HEK293 (cell line): ENCODE results near the gene C14orf93.
A peak's percentile ranks its signal among the peaks of the same experiment; 100 is the strongest.

Experiments used
- CTCF ChIA-PET: fragments of 350-600 bp; formaldehyde crosslinking; extraction: SDS; loops from one replicate; lab custom pipeline; 2021; ENCODE audit warnings: antibody characterized with exemption; lab: Yijun Ruan, JAX
- POLR2A ChIA-PET: fragments of 300-600 bp; formaldehyde crosslinking; extraction: SDS; loops from one replicate; lab custom pipeline; 2020; ENCODE audit warnings: antibody characterized with exemption, inconsistent platforms; lab: Yijun Ruan, JAX
- H3K27ac ChIP-seq: fragments of 200-500 bp; sonication (Bioruptor generic); 2 replicates; pipeline ENCODE4 v1.5.1; 2014; ENCODE audit warnings: low read depth, low read length, control low read depth, inconsistent platforms; ENCODE audit errors: extremely low read depth
- H3K36me3 ChIP-seq, 2 experiments: fragments of 200-500 bp in 1 of 2; sonication (Bioruptor generic) in 1 of 2; 1 replicate in 1 of 2; 2 replicates in 1 of 2; pipeline ENCODE4 v1.5.1; 2014 to 2017; ENCODE audit warnings: inconsistent platforms in 2 of 2, low read length in 2 of 2; ENCODE audit not compliant: control insufficient read depth in 2 of 2, insufficient read depth in 1 of 2
- H3K4me1 ChIP-seq: fragments of 200-500 bp; sonication (Bioruptor generic); 2 replicates; pipeline ENCODE4 v1.5.1; 2014; ENCODE audit warnings: mild to moderate bottlenecking, low read length, inconsistent platforms; ENCODE audit not compliant: control insufficient read depth, insufficient read depth
- H3K4me3 ChIP-seq: 2 replicates; pipeline ENCODE4 v1.5.1; 2011; ENCODE audit warnings: low read depth, mild to moderate bottlenecking, control low read depth, low read length, moderate library complexity
- H3K9me3 ChIP-seq: fragments of 200-500 bp; sonication (Bioruptor generic); 2 replicates; pipeline ENCODE4 v1.5.1; 2014; ENCODE audit warnings: low read depth, low read length, inconsistent platforms; ENCODE audit not compliant: control insufficient read depth, insufficient read depth
- GLIS1 ChIP-seq: fragments of 450-650 bp; formaldehyde crosslinking; IDR thresholded peaks from 2 replicates; pipeline ENCODE4 v1.5.1; 2016; ENCODE audit warnings: missing biosample characterization, missing genetic modification characterization
- KLF1 ChIP-seq: fragments of 450-650 bp; formaldehyde crosslinking; IDR thresholded peaks from 2 replicates; pipeline ENCODE4 v1.5.1; 2016; ENCODE audit warnings: missing biosample characterization, missing genetic modification characterization
- WT1 ChIP-seq: fragments of 450-650 bp; formaldehyde crosslinking; IDR thresholded peaks from 2 replicates; pipeline ENCODE4 v1.5.1; 2016; ENCODE audit warnings: missing biosample characterization, missing genetic modification characterization
- ZBTB17 ChIP-seq: fragments of 450-650 bp; formaldehyde crosslinking; IDR thresholded peaks from 2 replicates; pipeline ENCODE4 v1.5.1; 2016; ENCODE audit warnings: missing biosample characterization, missing genetic modification characterization
- ZBTB21 ChIP-seq: fragments of 450-650 bp; formaldehyde crosslinking; IDR thresholded peaks from 2 replicates; pipeline ENCODE4 v1.5.1; 2017; ENCODE audit warnings: missing biosample characterization, missing genetic modification characterization
- ZBTB8A ChIP-seq: fragments of 450-650 bp; formaldehyde crosslinking; IDR thresholded peaks from 2 replicates; pipeline ENCODE4 v1.5.1; 2016; ENCODE audit warnings: missing biosample characterization, missing genetic modification characterization
- ZFHX2 ChIP-seq: fragments of 450-650 bp; formaldehyde crosslinking; conservative IDR thresholded peaks from 2 replicates; pipeline ENCODE4 v1.5.1; 2016; ENCODE audit warnings: missing biosample characterization, missing genetic modification characterization
- ZIC2 ChIP-seq: fragments of 450-650 bp; formaldehyde crosslinking; IDR thresholded peaks from 2 replicates; pipeline ENCODE4 v1.5.1; 2016; ENCODE audit warnings: missing biosample characterization, missing genetic modification characterization
- ZNF140 ChIP-seq: fragments of 450-650 bp; formaldehyde crosslinking; IDR thresholded peaks from 2 replicates; pipeline ENCODE4 v1.5.1; 2016; ENCODE audit warnings: missing biosample characterization, missing genetic modification characterization
- ZNF169 ChIP-seq: fragments of 450-650 bp; formaldehyde crosslinking; IDR thresholded peaks from 2 replicates; pipeline ENCODE4 v1.5.1; 2016; ENCODE audit warnings: missing biosample characterization, missing genetic modification characterization
- ZNF311 ChIP-seq: fragments of 450-650 bp; formaldehyde crosslinking; IDR thresholded peaks from 2 replicates; pipeline ENCODE4 v1.5.1; 2017; ENCODE audit warnings: missing biosample characterization, missing genetic modification characterization, borderline replicate concordance
- ZNF324 ChIP-seq: fragments of 450-650 bp; formaldehyde crosslinking; IDR thresholded peaks from 2 replicates; pipeline ENCODE4 v1.5.1; 2016; ENCODE audit warnings: missing biosample characterization, missing genetic modification characterization
- ZNF366 ChIP-seq: fragments of 450-650 bp; formaldehyde crosslinking; conservative IDR thresholded peaks from 2 replicates; pipeline ENCODE4 v1.5.1; 2016; ENCODE audit warnings: missing biosample characterization, missing genetic modification characterization
- ZNF501 ChIP-seq: fragments of 450-650 bp; formaldehyde crosslinking; IDR thresholded peaks from 2 replicates; pipeline ENCODE4 v1.5.1; 2016; ENCODE audit warnings: missing biosample characterization, missing genetic modification characterization
- ZNF530 ChIP-seq: fragments of 450-650 bp; formaldehyde crosslinking; IDR thresholded peaks from 2 replicates; pipeline ENCODE4 v1.5.1; 2016; ENCODE audit warnings: low read depth, missing biosample characterization, missing genetic modification characterization
- ZNF561 ChIP-seq: fragments of 450-650 bp; IDR thresholded peaks from 2 replicates; pipeline ENCODE4 v1.5.1; 2018; ENCODE audit warnings: missing biosample characterization, missing genetic modification characterization, borderline replicate concordance
- ZNF664 ChIP-seq: fragments of 450-650 bp; formaldehyde crosslinking; IDR thresholded peaks from 2 replicates; pipeline ENCODE4 v1.5.1; 2016; ENCODE audit warnings: missing biosample characterization, missing genetic modification characterization
- ZNF791 ChIP-seq: fragments of 450-650 bp; formaldehyde crosslinking; IDR thresholded peaks from 2 replicates; pipeline ENCODE4 v1.5.1; 2016; ENCODE audit warnings: missing biosample characterization, missing genetic modification characterization
- ZNF830 ChIP-seq: fragments of 450-650 bp; IDR thresholded peaks from 2 replicates; pipeline ENCODE4 v1.5.0; 2018; ENCODE audit warnings: missing biosample characterization, missing genetic modification characterization, low read depth, mild to moderate bottlenecking, moderate library complexity
- ZNF843 ChIP-seq: fragments of 450-650 bp; formaldehyde crosslinking; IDR thresholded peaks from 2 replicates; pipeline ENCODE4 v1.5.1; 2016; ENCODE audit warnings: missing biosample characterization, missing genetic modification characterization
- TF ChIP-seq, protein P1 (sequence below): fragments of 450-650 bp; formaldehyde crosslinking; IDR thresholded peaks from 2 replicates; pipeline ENCODE4; 2016; ENCODE audit warnings: missing biosample characterization, missing genetic modification characterization
- TF ChIP-seq, protein P2 (sequence below): fragments of 450-650 bp; formaldehyde crosslinking; IDR thresholded peaks from 2 replicates; pipeline ENCODE4 v1.5.1; 2016; ENCODE audit warnings: missing biosample characterization, missing genetic modification characterization, borderline replicate concordance
- TF ChIP-seq, protein P3 (sequence below): fragments of 450-650 bp; formaldehyde crosslinking; IDR thresholded peaks from 2 replicates; pipeline ENCODE4 v1.5.1; 2016; ENCODE audit warnings: missing biosample characterization, missing genetic modification characterization

C14orf93 gene

DNA sequence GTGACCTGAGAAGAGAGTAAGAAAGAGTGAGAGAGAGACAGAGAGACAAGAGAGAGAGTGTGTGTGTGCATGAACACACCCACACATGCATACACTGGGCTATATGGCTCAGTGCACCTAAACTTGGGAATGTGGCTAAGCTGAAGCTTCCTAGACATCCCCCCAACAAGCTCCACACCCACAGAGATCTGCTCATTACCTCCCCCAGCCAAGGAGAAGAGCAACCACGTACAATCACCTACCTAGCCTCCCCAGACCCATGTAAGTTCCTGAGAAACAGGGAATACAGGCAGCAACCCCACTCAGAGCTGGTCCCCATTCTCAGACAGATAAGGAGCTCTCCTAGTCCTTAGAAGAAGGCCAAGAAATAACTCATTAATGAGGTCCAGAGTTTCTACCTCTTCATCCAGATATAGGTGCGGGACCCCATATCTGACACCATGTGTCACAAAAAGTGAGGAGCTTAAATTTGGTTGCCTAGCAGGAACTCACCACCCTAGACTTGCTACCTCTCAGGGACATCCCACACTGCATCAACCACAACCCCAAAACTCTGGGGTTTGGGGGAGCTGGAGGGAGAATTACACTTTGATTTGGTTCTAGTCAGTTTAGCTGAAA, 37.5 kb downstream of the C14orf93 start:
- TF ChIP-seq ZFHX2 (tag by site-specific recombination) (peak; percentile 39), ZNF311 (tag by site-specific recombination) (no peak)
- Histone ChIP-seq H3K4me3 (no peak overlapping the region), H3K9me3 (no peaks in the 10 kb centered on the region), H3K36me3 (peaks cover 0 to 37% of the 10 kb centered on the region in 2 experiments; a peak in 2 of 3 replicates), H3K27ac (no peak overlapping the region), H3K4me1 (peaks cover 11% of the 10 kb centered on the region)
- POLR2A ChIA-PET = interaction anchor here (1.1 to 3.6 kb wide), 6 partner anchors 10 to 96 kb away, joined by 3 to 31 read pairs (median 7); partner anchors contain the start of genes AJUBA and HAUS4
- CTCF ChIA-PET = interaction anchor here (0.6 to 7.9 kb wide), 17 partner anchors 11 to 591 kb away, joined by 3 to 227 read pairs (median 11); partner anchors contain the start of genes ACIN1, AJUBA, C14orf119 and CDH24

DNA sequence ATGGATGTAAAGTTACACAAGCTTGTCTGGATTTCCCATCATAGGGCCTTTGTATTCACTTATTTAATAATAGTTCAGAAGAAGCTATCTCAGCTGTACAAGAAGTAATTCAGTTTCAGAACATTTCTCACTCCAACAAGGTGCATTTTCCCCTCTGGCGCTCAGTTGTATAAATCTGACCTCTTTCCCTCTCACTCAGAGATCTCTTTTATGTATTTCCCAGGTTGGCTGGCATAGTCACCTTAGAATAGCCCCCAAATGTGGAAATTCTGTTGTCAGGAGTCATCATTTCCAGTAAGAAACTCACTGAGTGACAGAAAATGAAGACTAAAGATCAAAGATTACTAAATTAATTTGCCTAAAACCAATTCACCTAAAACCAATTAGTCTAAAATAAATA, 38.8 kb downstream of the C14orf93 start:
- Histone ChIP-seq H3K4me3 (no peak overlapping the region), H3K4me1 (peaks cover 5% of the 10 kb centered on the region; the same call in 1 of the 2 replicates), H3K36me3 (peaks cover 0 to 34% of the 10 kb centered on the region in 2 experiments; a peak in 2 of 3 replicates), H3K9me3 (no peaks in the 10 kb centered on the region), H3K27ac (no peak overlapping the region)
- CTCF ChIA-PET = interaction anchor here (0.9 to 7.9 kb wide), 6 partner anchors 14 to 98 kb away, joined by 3 to 227 read pairs (median 15); partner anchors contain the start of gene AJUBA
- POLR2A ChIA-PET = interaction anchor here (1.7 to 3.6 kb wide), 3 partner anchors 11 to 15 kb away, joined by 7 to 31 read pairs (median 9); partner anchors contain the start of genes AJUBA and HAUS4
- TF ChIP-seq ZNF561 (tag by site-specific recombination) = no peak
- TF ChIP-seq GLIS1 = no peak
- TF ChIP-seq ZNF140 (tag by site-specific recombination) = no peak
- TF ChIP-seq ZIC2 (tag by site-specific recombination) = no peak
- no peak for TF ChIP-seq ZBTB21
- TF ChIP-seq ZBTB17 (tag by site-specific recombination) = no peak
- TF ChIP-seq WT1 (tag by site-specific recombination) = no peak
- TF ChIP-seq ZNF664 (tag by site-specific recombination) = no peak
- TF ChIP-seq ZBTB8A (tag by site-specific recombination) = no peak
- TF ChIP-seq, protein P1, sequence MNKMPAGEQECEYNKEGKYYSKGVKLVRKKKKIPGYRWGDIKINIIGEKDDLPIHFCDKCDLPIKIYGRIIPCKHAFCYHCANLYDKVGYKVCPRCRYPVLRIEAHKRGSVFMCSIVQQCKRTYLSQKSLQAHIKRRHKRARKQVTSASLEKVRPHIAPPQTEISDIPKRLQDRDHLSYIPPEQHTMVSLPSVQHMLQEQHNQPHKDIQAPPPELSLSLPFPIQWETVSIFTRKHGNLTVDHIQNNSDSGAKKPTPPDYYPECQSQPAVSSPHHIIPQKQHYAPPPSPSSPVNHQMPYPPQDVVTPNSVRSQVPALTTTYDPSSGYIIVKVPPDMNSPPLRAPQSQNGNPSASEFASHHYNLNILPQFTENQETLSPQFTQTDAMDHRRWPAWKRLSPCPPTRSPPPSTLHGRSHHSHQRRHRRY (tag by site-specific recombination) = no peak
- no peak for TF ChIP-seq ZNF830 (tag by site-specific recombination)
- TF ChIP-seq, all 188 proteins: peak for 0

DNA sequence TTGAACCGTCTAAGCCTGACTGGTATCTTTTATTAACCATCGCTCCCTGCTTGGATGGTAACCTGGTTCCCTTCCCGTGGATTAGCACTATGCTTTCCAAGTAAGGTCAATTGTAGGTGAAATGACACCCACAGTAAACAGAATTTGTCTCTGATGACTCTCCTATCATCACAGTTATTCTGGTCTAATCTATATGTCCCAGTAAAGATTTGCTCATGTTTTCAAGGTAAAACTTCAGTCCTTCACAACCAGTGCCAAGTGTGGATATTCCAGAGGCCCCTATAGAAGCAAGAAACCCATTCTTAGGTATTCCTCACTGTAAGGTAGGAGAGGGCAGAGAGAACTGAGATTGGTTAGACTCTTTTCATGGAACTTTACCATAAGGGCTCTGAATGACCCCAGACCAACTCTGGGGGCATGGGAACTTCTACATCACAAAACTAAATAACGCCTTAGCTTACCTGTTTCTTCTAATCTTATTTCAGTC, 43.1 kb downstream of the C14orf93 start:
- Histone ChIP-seq H3K4me1 (peaks cover 5% of the 10 kb centered on the region; the same call in 1 of the 2 replicates), H3K9me3 (no peaks in the 10 kb centered on the region), H3K36me3 (peaks cover 0 to 1% of the 10 kb centered on the region in 2 experiments; a peak in 1 of 3 replicates), H3K4me3 (no peak overlapping the region), H3K27ac (no peak overlapping the region)
- ChIA-PET POLR2A (interaction anchor here (1.2 to 3.3 kb wide), 3 partner anchors 10 to 15 kb away, joined by 6 to 17 read pairs (median 7); partner anchors contain the start of genes AJUBA and HAUS4), CTCF (interaction anchor here (0.6 to 1.2 kb wide), 2 partner anchors 36 to 143 kb away, joined by 4 to 5 read pairs; no protein-coding TSS in a partner anchor)
- TF ChIP-seq ZNF324 (tag by site-specific recombination) (no peak), WT1 (tag by site-specific recombination) (no peak), ZNF501 (tag by site-specific recombination) (no peak), ZNF791 (tag by site-specific recombination) (no peak), ZNF366 (tag by site-specific recombination) (no peak), ZNF843 (tag by site-specific recombination) (no peak), ZNF169 (tag by site-specific recombination) (no peak), KLF1 (tag by site-specific recombination) (no peak), ZNF530 (tag by site-specific recombination) (no peak)
- TF ChIP-seq, protein P2, sequence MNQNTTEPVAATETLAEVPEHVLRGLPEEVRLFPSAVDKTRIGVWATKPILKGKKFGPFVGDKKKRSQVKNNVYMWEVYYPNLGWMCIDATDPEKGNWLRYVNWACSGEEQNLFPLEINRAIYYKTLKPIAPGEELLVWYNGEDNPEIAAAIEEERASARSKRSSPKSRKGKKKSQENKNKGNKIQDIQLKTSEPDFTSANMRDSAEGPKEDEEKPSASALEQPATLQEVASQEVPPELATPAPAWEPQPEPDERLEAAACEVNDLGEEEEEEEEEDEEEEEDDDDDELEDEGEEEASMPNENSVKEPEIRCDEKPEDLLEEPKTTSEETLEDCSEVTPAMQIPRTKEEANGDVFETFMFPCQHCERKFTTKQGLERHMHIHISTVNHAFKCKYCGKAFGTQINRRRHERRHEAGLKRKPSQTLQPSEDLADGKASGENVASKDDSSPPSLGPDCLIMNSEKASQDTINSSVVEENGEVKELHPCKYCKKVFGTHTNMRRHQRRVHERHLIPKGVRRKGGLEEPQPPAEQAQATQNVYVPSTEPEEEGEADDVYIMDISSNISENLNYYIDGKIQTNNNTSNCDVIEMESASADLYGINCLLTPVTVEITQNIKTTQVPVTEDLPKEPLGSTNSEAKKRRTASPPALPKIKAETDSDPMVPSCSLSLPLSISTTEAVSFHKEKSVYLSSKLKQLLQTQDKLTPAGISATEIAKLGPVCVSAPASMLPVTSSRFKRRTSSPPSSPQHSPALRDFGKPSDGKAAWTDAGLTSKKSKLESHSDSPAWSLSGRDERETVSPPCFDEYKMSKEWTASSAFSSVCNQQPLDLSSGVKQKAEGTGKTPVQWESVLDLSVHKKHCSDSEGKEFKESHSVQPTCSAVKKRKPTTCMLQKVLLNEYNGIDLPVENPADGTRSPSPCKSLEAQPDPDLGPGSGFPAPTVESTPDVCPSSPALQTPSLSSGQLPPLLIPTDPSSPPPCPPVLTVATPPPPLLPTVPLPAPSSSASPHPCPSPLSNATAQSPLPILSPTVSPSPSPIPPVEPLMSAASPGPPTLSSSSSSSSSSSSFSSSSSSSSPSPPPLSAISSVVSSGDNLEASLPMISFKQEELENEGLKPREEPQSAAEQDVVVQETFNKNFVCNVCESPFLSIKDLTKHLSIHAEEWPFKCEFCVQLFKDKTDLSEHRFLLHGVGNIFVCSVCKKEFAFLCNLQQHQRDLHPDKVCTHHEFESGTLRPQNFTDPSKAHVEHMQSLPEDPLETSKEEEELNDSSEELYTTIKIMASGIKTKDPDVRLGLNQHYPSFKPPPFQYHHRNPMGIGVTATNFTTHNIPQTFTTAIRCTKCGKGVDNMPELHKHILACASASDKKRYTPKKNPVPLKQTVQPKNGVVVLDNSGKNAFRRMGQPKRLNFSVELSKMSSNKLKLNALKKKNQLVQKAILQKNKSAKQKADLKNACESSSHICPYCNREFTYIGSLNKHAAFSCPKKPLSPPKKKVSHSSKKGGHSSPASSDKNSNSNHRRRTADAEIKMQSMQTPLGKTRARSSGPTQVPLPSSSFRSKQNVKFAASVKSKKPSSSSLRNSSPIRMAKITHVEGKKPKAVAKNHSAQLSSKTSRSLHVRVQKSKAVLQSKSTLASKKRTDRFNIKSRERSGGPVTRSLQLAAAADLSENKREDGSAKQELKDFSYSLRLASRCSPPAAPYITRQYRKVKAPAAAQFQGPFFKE (tag by site-specific recombination) = no peak
- TF ChIP-seq, protein P3, sequence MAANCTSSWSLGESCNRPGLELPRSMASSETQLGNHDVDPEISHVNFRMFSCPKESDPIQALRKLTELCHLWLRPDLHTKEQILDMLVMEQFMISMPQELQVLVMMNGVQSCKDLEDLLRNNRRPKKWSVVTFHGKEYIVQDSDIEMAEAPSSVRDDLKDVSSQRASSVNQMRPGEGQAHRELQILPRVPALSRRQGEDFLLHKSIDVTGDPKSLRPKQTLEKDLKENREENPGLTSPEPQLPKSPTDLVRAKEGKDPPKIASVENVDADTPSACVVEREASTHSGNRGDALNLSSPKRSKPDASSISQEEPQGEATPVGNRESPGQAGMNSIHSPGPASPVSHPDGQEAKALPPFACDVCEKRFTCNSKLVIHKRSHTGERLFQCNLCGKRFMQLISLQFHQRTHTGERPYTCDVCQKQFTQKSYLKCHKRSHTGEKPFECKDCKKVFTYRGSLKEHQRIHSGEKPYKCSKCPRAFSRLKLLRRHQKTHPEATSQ (tag by site-specific recombination) = no peak
